HTERT RPE-1 (cell line): ENCODE data around the gene TP53TG5.
"Not testable (repeated sequence)": the region's sequence is repeated elsewhere in the genome, so short reads cannot be mapped to it uniquely, and the experiment has no call there.

ENCODE experiments used
- in situ Hi-C: fragments of 300-500 bp; cut with MboI; formaldehyde crosslinking; loops from 4 replicates; pipeline ENCODE4 v1.14.3; 2020; ENCODE audit warnings: low sequenced_read_pairs

The TP53TG5 gene

GRCh38 chr20:45368221-45368980 lies 9.7 kb downstream of the TP53TG5 start:
- in situ Hi-C loops = no loop called here

DNA sequence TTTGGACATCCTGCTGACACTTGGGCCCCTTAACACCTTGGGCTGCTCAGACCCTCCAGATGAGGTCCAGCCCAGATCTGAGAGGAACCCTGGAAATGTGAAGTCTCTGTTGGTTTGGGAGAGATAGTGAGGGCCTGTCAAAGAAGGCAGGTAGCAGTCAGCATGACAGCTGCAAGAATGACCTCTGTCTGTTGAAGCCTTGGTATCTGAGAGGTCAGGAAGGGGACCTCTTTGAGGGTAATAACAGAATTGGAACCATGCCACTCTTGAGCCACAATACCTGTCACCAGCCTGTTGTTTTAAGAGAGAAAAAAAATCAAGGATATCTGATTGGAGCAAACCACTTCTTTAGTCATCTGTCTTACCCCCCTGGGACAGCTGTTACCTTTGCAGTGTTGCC lies 11.0 kb downstream of the TP53TG5 start:
- in situ Hi-C loops = no loop called here

GRCh38 chr20:45366631-45367030 lies 11.5 kb downstream of the TP53TG5 start:
- in situ Hi-C loops = no loop called here

GRCh38 chr20:45366192-45366591 lies 11.9 kb downstream of the TP53TG5 start:
- in situ Hi-C loops = no loop called here

DNA sequence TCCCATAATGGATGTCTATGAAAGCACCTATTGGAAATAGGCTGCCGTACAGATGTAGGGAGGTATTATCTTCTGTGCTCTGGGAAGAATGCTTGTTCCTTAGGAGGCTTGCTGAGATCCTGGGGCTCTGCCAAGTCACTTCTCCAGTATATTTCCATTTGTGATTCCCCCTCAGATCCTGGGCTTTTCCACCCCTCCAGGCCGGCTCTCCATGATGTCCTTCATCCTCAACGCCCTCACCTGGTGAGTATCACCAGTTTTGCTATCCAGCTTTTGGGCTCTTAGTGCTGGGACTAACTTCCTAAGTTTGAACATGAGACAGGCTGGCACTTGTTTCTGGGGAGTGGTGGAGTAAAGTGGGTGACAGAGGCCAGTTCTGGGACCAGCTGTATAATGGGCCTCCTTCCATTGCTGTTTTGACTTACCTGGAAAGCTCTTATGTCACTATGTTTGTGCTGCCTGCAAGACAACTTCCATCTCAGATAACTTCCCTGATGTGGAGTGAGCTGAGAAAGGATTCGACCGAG lies 12.6 kb downstream of the TP53TG5 start:
- in situ Hi-C loops = no loop called here

DNA sequence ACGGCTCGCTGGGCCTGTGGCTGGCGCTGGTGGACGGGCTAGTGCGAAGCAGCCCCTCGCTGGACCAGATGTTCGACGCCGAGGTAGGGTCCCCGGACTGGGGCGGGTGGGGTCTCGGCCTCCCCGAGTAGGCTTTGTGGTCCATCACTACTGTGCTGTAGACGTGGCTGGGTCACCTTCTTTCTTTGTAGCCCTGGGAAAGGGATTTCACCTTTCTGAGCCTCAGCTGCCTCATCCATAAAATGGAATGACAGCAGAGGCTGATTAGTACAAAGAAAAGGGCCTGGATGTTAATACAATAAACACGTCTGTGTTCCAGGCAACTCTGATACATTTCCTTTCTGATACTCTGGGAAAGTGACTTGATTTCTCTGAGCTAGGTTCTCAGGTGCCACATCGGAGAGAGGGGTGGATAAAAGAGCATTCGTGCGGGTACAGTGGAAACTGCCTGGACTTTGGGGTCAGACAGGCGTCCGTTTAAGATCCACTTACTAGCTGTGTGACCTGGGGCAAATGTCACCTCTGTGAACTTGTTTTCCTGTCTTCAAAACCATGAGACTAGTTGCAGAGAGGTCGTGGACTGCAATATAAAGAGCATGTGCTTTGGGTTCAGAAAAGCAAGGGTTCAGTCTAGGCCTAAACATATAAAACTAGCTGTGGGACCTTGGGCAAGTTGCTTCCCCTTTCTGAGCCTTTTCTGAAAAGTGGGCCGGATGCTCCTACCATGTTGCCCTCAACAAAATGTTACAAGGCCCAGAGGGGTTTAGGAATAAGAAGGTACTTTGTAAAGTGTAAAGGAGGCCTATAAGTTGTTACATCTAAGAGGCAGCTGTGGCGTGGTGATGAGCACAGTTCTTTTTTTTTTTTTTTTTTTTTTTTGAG lies 14.3 kb downstream of the TP53TG5 start:
- in situ Hi-C loops = no loop called here

DNA sequence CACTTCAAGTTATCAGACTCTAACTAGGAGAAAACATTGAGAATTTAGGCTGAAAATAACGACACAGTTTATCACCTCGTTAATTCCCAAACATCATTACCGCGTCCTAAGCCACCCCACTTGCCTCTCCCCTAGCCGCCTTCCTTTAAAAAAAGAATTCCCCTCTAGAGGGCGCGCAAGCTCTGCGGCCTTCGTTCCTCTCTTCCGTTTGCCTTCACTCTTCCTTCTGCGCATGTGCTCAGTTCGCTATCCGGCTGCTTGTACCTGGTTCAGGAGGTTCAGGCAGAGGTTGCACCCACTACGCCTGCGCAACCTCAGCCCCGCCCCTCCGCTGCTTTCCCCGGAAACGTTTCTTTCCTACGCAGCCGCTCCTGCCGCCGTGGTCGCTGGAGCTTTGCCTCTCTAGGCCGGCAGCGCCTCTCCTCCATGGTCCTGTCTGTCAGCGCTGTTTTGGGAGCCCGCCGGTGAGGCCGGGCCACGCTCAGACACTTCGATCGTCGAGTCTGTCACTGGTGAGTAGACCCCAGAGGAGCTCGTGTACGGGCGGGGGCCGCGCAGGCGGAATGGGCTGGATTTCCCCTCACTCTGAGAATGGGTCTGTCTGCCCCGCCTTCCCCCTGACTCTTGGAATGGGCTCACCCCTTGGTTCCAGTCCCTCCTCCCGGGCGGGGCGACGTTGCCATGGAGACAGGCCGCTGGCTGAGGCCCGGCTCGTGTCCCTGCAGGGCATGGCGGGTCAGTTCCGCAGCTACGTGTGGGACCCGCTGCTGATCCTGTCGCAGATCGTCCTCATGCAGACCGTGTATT lies 15.1 kb downstream of the TP53TG5 start, which contains the start of gene SYS1:
SYS1 (plus strand) TSS at position 353 of the 807 bp plus-strand sequence; CDS start at position 729, 376 bp downstream.
- in situ Hi-C loops = no loop called here

DNA sequence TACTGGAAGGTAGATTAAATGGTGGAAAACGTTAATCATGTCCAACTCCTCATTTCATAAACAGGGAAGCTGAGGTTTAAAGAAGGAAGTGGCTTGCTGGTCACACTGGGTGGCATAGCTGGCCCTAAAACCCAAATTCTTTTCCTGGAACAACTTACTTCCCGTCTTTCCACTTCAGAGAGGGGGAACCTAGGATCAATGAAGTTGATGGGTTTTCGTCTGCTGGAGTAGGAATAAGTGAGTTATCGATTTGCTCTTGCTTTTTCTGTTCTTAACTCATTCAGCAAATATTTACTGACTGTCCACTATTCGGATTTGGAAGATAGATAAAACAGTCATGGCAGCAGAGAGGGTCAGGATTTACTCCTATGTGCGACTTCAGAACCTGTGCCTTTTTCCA lies 16.3 kb downstream of the TP53TG5 start:
- in situ Hi-C loops = no loop called here

- in situ Hi-C loops = no loop called here
Measured at GRCh38 chr20:45359406-45360148, 18.5 kb downstream of the TP53TG5 start.

GRCh38 chr20:45359069-45359405 lies 19.1 kb downstream of the TP53TG5 start:
- in situ Hi-C loops = no loop called here

- in situ Hi-C loops = no loop called here
Measured at GRCh38 chr20:45358282-45359068, 19.6 kb downstream of the TP53TG5 start.

DNA sequence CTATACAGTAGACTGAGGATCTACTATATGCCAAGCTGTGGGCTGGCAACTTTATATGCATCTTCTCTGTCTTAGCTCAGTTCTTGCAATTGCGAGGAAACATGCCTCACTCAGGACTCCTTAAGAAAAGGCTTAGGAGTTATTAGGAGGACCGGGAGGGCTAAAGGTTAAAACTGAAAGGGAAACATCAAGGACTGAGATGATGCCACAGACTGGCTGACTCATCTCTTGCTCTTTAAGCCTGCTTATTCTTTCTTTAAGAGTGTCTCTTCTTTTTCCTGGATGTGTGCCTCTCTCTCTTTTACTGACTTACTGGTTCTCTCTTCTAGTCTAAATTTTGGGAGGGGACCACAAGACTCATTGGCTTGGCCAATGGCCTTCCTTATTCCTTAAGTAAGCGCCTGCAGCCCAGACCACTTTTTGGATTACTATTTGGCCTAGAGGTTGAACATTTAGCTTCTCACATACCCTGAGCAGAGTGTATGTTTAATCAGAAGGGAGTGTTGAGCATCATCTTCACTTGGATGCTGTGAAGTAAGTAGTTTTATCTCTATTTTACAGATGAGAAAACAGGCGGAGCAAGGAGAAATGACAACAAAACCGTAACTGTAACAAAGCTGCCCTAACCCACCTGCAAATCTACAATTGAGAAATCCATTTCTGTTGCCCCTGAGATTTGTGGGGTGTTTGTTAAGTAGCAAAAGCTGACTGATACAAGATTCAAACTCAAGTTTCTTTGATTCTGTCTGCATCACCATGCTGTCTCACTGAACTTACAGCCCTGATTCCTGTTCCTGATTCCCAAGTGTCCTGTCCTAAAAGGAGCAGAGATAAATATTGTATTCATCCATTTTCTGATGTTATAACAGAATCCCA lies 22.7 kb downstream of the TP53TG5 start:
- in situ Hi-C loops = no loop called here

DNA sequence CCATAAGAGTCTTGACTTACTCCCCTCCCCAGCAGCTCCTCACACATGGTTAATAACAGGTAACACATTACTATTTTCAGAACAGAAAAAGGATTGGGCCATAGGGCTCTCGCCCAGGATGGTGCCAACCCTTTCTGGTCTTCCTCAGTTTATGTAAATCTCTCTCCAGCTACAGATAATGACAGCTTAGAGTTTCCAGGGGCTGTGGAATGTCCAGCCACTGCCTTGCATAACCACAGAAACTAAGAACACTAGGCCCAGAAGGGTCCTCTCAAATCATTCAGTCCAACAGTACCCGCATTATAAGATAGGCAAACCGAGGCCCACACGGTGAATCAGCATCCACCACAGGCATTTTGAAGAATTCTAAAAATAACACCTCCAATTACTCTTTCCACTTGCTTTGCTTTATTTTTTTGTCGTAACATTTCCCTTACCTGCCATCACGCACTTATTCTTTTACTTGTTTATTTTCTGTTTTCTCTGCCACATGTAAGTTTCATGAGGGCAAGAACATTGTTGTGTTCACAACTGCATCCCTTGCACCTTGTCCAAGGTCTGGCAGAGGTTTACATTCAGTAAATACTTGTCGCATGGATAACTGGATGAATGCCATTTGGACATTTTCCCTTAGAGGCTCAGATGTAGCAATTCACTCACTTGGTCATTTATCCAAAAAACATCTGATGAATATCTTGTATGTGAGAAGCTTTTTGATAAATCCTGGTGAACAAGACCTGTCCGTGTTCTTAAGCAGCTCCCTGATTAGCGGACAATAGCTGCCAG lies 23.5 kb downstream of the TP53TG5 start:
- in situ Hi-C loops = no loop called here

- in situ Hi-C loops = no loop called here
Measured at GRCh38 chr20:45353746-45354145, 24.4 kb downstream of the TP53TG5 start.

GRCh38 chr20:45352729-45353128 lies 25.4 kb downstream of the TP53TG5 start:
- in situ Hi-C loops = no loop called here

- in situ Hi-C loops = not testable (repeated sequence)
Measured at GRCh38 chr20:45350795-45351194, 27.3 kb downstream of the TP53TG5 start.

- in situ Hi-C loops = no loop called here
Measured at GRCh38 chr20:45350217-45350616, 27.9 kb downstream of the TP53TG5 start.
